ENCODE results near the gene BRAF. TPM values are rescaled to one million over a fixed set of nuclear protein-coding genes. Genes with fewer than 3 reads are reported as not detected.
"Not testable (repeated sequence)": the region's sequence is repeated elsewhere in the genome, so short reads cannot be mapped to it uniquely, and the experiment has no call there.

Gene BRAF
- total RNA-seq, 1 donor from 2014 or later = 40.2 TPM

GRCh38 chr7:140754506-140754905, 170.2 kb downstream of the BRAF start:
- TF ChIP-seq CTCF (IDR thresholded peaks at IDR 0.05) = no peak
- Histone ChIP-seq H3K36me3 (peaks cover 15% of the 10 kb centered on the region), H3K4me1 (no peaks in the 10 kb centered on the region), H3K27me3 (no peaks in the 10 kb centered on the region), H3K4me3 (no peak overlapping the region), H3K9me3 (no peaks in the 10 kb centered on the region), H3K27ac (no peak overlapping the region)
- intact Hi-C loops (cut with DNase I) = no loop called here
- ATAC-seq (no peak), DNase-seq (no peak)

- Histone ChIP-seq H3K27ac (no peak overlapping the region), H3K9me3 (no peaks in the 10 kb centered on the region), H3K4me3 (no peak overlapping the region), H3K4me1 (no peaks in the 10 kb centered on the region), H3K27me3 (no peaks in the 10 kb centered on the region), H3K36me3 (peaks cover 26% of the 10 kb centered on the region)
- no peak for DNase-seq
- no peak for TF ChIP-seq CTCF (IDR thresholded peaks at IDR 0.05)
- ATAC-seq = no peak
- intact Hi-C loops (cut with DNase I) = no loop called here
Measured at GRCh38 chr7:140752533-140752932, 172.2 kb downstream of the BRAF start.

GRCh38 chr7:140746751-140747150, 178.0 kb downstream of the BRAF start:
- no peaks in the 10 kb centered on the region for H3K4me1 ChIP-seq
- TF ChIP-seq CTCF (IDR thresholded peaks at IDR 0.05) = no peak
- no peak overlapping the region for H3K27ac ChIP-seq
- peaks cover 44% of the 10 kb centered on the region for H3K36me3 ChIP-seq
- intact Hi-C loops (cut with DNase I) = no loop called here
- H3K9me3 ChIP-seq = no peaks in the 10 kb centered on the region
- DNase-seq (no peak), ATAC-seq (no peak)
- no peaks in the 10 kb centered on the region for H3K27me3 ChIP-seq
- no peak overlapping the region for H3K4me3 ChIP-seq

- no peak for TF ChIP-seq CTCF (IDR thresholded peaks at IDR 0.05)
- H3K4me1 ChIP-seq = no peaks in the 10 kb centered on the region
- peaks cover 40% of the 10 kb centered on the region for H3K36me3 ChIP-seq
- H3K9me3 ChIP-seq = no peaks in the 10 kb centered on the region
- intact Hi-C loops (cut with DNase I) = no loop called here
- no peak overlapping the region for H3K27ac ChIP-seq
- H3K4me3 ChIP-seq = no peak overlapping the region
- no peaks in the 10 kb centered on the region for H3K27me3 ChIP-seq
- no peak for DNase-seq
- no peak for ATAC-seq
Measured at GRCh38 chr7:140745266-140746058, 179.3 kb downstream of the BRAF start.

GRCh38 chr7:140744005-140744404, 180.7 kb downstream of the BRAF start:
- peaks cover 37% of the 10 kb centered on the region for H3K36me3 ChIP-seq
- intact Hi-C loops (cut with DNase I) = no loop called here
- TF ChIP-seq CTCF (IDR thresholded peaks at IDR 0.05) = no peak
- no peak overlapping the region for H3K4me3 ChIP-seq
- H3K4me1 ChIP-seq = no peaks in the 10 kb centered on the region
- ATAC-seq (no peak), DNase-seq (no peak)
- no peaks in the 10 kb centered on the region for H3K9me3 ChIP-seq
- H3K27ac ChIP-seq = no peak overlapping the region
- no peaks in the 10 kb centered on the region for H3K27me3 ChIP-seq

- H3K9me3 ChIP-seq; intact Hi-C loops (cut with DNase I); H3K4me3 ChIP-seq; DNase-seq; ATAC-seq; H3K4me1 ChIP-seq; H3K27ac ChIP-seq; H3K27me3 ChIP-seq: not testable (repeated sequence)
- H3K36me3 ChIP-seq = peaks cover 38% of the 10 kb centered on the region
Measured at GRCh38 chr7:140743255-140743654, 181.5 kb downstream of the BRAF start.
